ENCODE data around the gene RPTOR.

Gene RPTOR

GRCh38 chr17:80640366-80641084, 95.9 kb downstream of the RPTOR start:
- no peak for DNase-seq (ENCODE audit: low read depth in 3 of 3)

- DNase-seq (ENCODE audit: low read depth in 3 of 3) = no peak
These were observed 98.9 kb downstream of the RPTOR start for GRCh38 chr17:80643326-80644099.

GRCh38 chr17:80644536-80644935, 99.9 kb downstream of the RPTOR start:
- DNase-seq (ENCODE audit: low read depth in 3 of 3) = no peak

GRCh38 chr17:80645706-80646325, 101.2 kb downstream of the RPTOR start:
- no peak for DNase-seq (ENCODE audit: low read depth in 3 of 3)

- no peak for DNase-seq (ENCODE audit: low read depth in 3 of 3)
These were observed 101.7 kb downstream of the RPTOR start for GRCh38 chr17:80646328-80646727.

- DNase-seq (ENCODE audit: low read depth in 3 of 3) = no peak
These were observed 103.1 kb downstream of the RPTOR start for GRCh38 chr17:80647746-80648145.

- DNase-seq (ENCODE audit: low read depth in 3 of 3) = no peak
These were observed 104.6 kb downstream of the RPTOR start for GRCh38 chr17:80649200-80649644.

GRCh38 chr17:80649672-80650330, 105.2 kb downstream of the RPTOR start:
- DNase-seq (ENCODE audit: low read depth in 3 of 3) = peak; percentile 51 to 74 (median 70)

GRCh38 chr17:80650331-80650672, 105.7 kb downstream of the RPTOR start:
- no peak for DNase-seq (ENCODE audit: low read depth in 3 of 3)

GRCh38 chr17:80650751-80651518, 106.3 kb downstream of the RPTOR start:
- DNase-seq (ENCODE audit: low read depth in 3 of 3) = no peak

GRCh38 chr17:80652756-80653330, 108.2 kb downstream of the RPTOR start:
- DNase-seq (ENCODE audit: low read depth in 3 of 3) = no peak

- no peak for DNase-seq (ENCODE audit: low read depth in 3 of 3)
These were observed 109.2 kb downstream of the RPTOR start for GRCh38 chr17:80653856-80654255.

GRCh38 chr17:80655608-80656007, 111.0 kb downstream of the RPTOR start:
- no peak for DNase-seq (ENCODE audit: low read depth in 3 of 3)

- no peak for DNase-seq (ENCODE audit: low read depth in 3 of 3)
These were observed 112.0 kb downstream of the RPTOR start for GRCh38 chr17:80656590-80656989.

GRCh38 chr17:80657561-80657960, 112.9 kb downstream of the RPTOR start:
- DNase-seq (ENCODE audit: low read depth in 3 of 3) = no peak

- no peak for DNase-seq (ENCODE audit: low read depth in 3 of 3)
These were observed 114.2 kb downstream of the RPTOR start for GRCh38 chr17:80658821-80659220.

- no peak for DNase-seq (ENCODE audit: low read depth in 3 of 3)
These were observed 115.0 kb downstream of the RPTOR start for GRCh38 chr17:80659651-80660050.

GRCh38 chr17:80660527-80661198, 116.0 kb downstream of the RPTOR start:
- DNase-seq (ENCODE audit: low read depth in 3 of 3) = no peak

GRCh38 chr17:80662557-80662956, 117.9 kb downstream of the RPTOR start:
- DNase-seq (ENCODE audit: low read depth in 3 of 3) = no peak

- no peak for DNase-seq (ENCODE audit: low read depth in 3 of 3)
These were observed 119.2 kb downstream of the RPTOR start for GRCh38 chr17:80663781-80664206.

Data from stimulated activated CD4-positive, alpha-beta T cell treated with anti-CD3 and anti-CD28 coated beads, TNF-alpha, amount 100 ng/mL, for 4 hours (primary cell).